IMR-90 (cell line): ENCODE data around the gene HOXD12. TPM values are rescaled to one million over a fixed set of nuclear protein-coding genes. Genes with fewer than 3 reads are reported as not detected.

Source experiments
- ATAC-seq: fragments of 200-7000 bp; cut with Tn5 transposase; 2 replicates; pipeline ENCODE4 v1.9.1; 2020; ENCODE audit warnings: low read depth, mild to moderate bottlenecking, moderate library complexity
- BruUV-seq: library from RNA; stranded (reverse); fragments of 400-500 nt; replicated peaks from 2 replicates; lab custom pipeline; 2021; lab: Mats Ljungman, UMichigan
- CTCF ChIA-PET: fragments of 300-600 bp; formaldehyde crosslinking; extraction: SDS; loops from one replicate; lab custom pipeline; 2021; ENCODE audit warnings: antibody characterized with exemption; lab: Yijun Ruan, JAX
- POLR2A ChIA-PET: fragments of 300-600 bp; sonication (Branson Sonifier 250); formaldehyde crosslinking; loops from one replicate; lab custom pipeline; 2022; ENCODE audit warnings: antibody characterized with exemption; ENCODE audit not compliant: unreplicated experiment; lab: Charles Lee
- DNase-seq: peaks from one replicate; pipeline ENCODE4 v3.0.0; 2013
- H2AFZ ChIP-seq: replicated peaks from 2 replicates; pipeline ENCODE3; 2013; ENCODE audit warnings: low read length, mild to moderate bottlenecking; ENCODE audit not compliant: poor library complexity
- H2AK5ac ChIP-seq: 2 replicates; pipeline ENCODE4 v1.6.1; 2013; ENCODE audit warnings: low read depth, low read length, inconsistent platforms
- H2AK9ac ChIP-seq: replicated peaks from 2 replicates; pipeline ENCODE3; 2013; ENCODE audit warnings: mild to moderate bottlenecking, low read depth, low read length, moderate library complexity; ENCODE audit not compliant: poor library complexity
- H2BK120ac ChIP-seq: 2 replicates; pipeline ENCODE4 v1.6.1; 2013; ENCODE audit warnings: low read depth, low read length, inconsistent platforms
- H2BK15ac ChIP-seq: 3 replicates; pipeline ENCODE4 v1.6.1; 2013; ENCODE audit warnings: low read depth, low read length, inconsistent platforms
- H2BK20ac ChIP-seq: 2 replicates; pipeline ENCODE4 v1.6.1; 2013; ENCODE audit warnings: low read depth, mild to moderate bottlenecking, inconsistent platforms, low read length, moderate library complexity
- H2BK5ac ChIP-seq: 2 replicates; pipeline ENCODE4 v1.6.1; 2013; ENCODE audit warnings: mild to moderate bottlenecking, low read depth, low read length, inconsistent platforms; ENCODE audit not compliant: poor library complexity, severe bottlenecking
- H3K14ac ChIP-seq: replicated peaks from 2 replicates; pipeline ENCODE4 v1.6.1; 2013; ENCODE audit warnings: low read depth, low read length, inconsistent platforms
- H3K18ac ChIP-seq: 2 replicates; pipeline ENCODE4 v1.6.1; 2013; ENCODE audit warnings: low read depth, low read length, control low read depth
- H3K23ac ChIP-seq: 2 replicates; pipeline ENCODE4 v1.6.1; 2013; ENCODE audit warnings: low read depth, low read length, inconsistent platforms
- H3K27ac ChIP-seq: 2 replicates; pipeline ENCODE4 v1.5.1; 2013; ENCODE audit warnings: mild to moderate bottlenecking, control low read depth, low read length; ENCODE audit not compliant: insufficient read depth
- H3K27me3 ChIP-seq: 2 replicates; pipeline ENCODE4 v1.6.1; 2013; ENCODE audit warnings: low read length; ENCODE audit not compliant: control insufficient read depth, insufficient read depth
- H3K36me3 ChIP-seq: 2 replicates; pipeline ENCODE4 v1.6.1; 2013; ENCODE audit warnings: low read length, mixed read lengths; ENCODE audit not compliant: control insufficient read depth, insufficient read depth
- H3K4ac ChIP-seq: 2 replicates; pipeline ENCODE4 v1.6.1; 2013; ENCODE audit warnings: low read depth, low read length, inconsistent platforms
- H3K4me1 ChIP-seq: 2 replicates; pipeline ENCODE4 v1.6.1; 2013; ENCODE audit warnings: low read length, mixed read lengths; ENCODE audit not compliant: control insufficient read depth, insufficient read depth
- H3K4me2 ChIP-seq: 2 replicates; pipeline ENCODE4 v1.6.1; 2013; ENCODE audit warnings: low read depth, mild to moderate bottlenecking, control low read depth, low read length, moderate library complexity
- H3K4me3 ChIP-seq: 2 replicates; pipeline ENCODE4 v1.5.1; 2013; ENCODE audit warnings: low read depth, mild to moderate bottlenecking, control low read depth, low read length, moderate library complexity; ENCODE audit not compliant: insufficient read depth
- H3K56ac ChIP-seq: 2 replicates; pipeline ENCODE4 v1.6.1; 2013; ENCODE audit warnings: low read length, inconsistent platforms; ENCODE audit not compliant: insufficient read depth; ENCODE audit errors: extremely low read depth
- H3K79me1 ChIP-seq, 2 experiments: 2 replicates each; pipeline ENCODE4 v1.6.1; 2013; ENCODE audit warnings: low read length in 2 of 2, inconsistent platforms in 1 of 2, low read depth in 1 of 2
- H3K9ac ChIP-seq: 2 replicates; pipeline ENCODE4 v1.6.1; 2013; ENCODE audit warnings: low read depth, low read length, control low read depth
- H3K9me1 ChIP-seq: 2 replicates; pipeline ENCODE4 v1.6.1; 2013; ENCODE audit warnings: low read length, inconsistent platforms; ENCODE audit not compliant: insufficient read depth
- H3K9me3 ChIP-seq: 2 replicates; pipeline ENCODE4 v1.6.1; 2013; ENCODE audit warnings: low read length; ENCODE audit not compliant: control insufficient read depth, insufficient read depth
- H4K20me1 ChIP-seq: 2 replicates; pipeline ENCODE4 v1.6.1; 2013; ENCODE audit warnings: low read length, inconsistent platforms; ENCODE audit not compliant: insufficient read depth
- H4K5ac ChIP-seq: 2 replicates; pipeline ENCODE4 v1.6.1; 2013; ENCODE audit warnings: mild to moderate bottlenecking, low read depth, low read length, control low read depth
- H4K8ac ChIP-seq, 2 experiments: 2 replicates each; pipeline ENCODE4 v1.6.1; 2013; ENCODE audit warnings: low read depth in 2 of 2, low read length in 2 of 2, control low read depth in 1 of 2, inconsistent platforms in 1 of 2
- H4K91ac ChIP-seq: 2 replicates; pipeline ENCODE4 v1.6.1; 2013; ENCODE audit warnings: low read depth, low read length, inconsistent platforms; ENCODE audit not compliant: insufficient read depth
- dilution Hi-C: fragments of 300-500 bp; cut with HindIII; formaldehyde crosslinking; loops from one replicate; pipeline ENCODE4 v1.14.3; 2018; ENCODE audit warnings: low sequenced_read_pairs; ENCODE audit not compliant: unreplicated experiment
- in situ Hi-C: fragments of 300-500 bp; cut with MboI; formaldehyde crosslinking; loops from 3 replicates; pipeline ENCODE4 v1.14.3; 2019; ENCODE audit warnings: low sequenced_read_pairs, inconsistent platforms, mixed read lengths
- intact Hi-C: fragments of 100-400 bp; cut with micrococcal nuclease; formaldehyde crosslinking; loops from 2 replicates; pipeline ENCODE4 v1.10.0; 2022
- polyA plus RNA-seq, 3 experiments: library from polyadenylated mRNA; depleted of rRNA; stranded (reverse); fragments of >200 nt; gene quantifications; 2 replicates each; pipeline ENCODE4 v1.2.3, GENCODE V29; 2012; ENCODE audit warnings: low replicate concordance in 1 of 3
- total RNA-seq: library from RNA; depleted of rRNA; stranded (reverse); fragments of >200 nt; gene quantifications from 2 replicates; pipeline ENCODE4 v1.2.3, GENCODE V29; 2012
- TF ChIP-seq, protein P1 (sequence below): fragments of 150-350 bp; IDR thresholded peaks from 2 replicates; pipeline ENCODE4 v1.6.1; 2016; ENCODE audit warnings: low read depth, mild to moderate bottlenecking, low read length, moderate library complexity, borderline replicate concordance

Gene HOXD12
- total and polyA plus RNA-seq, 2 of the 4 experiments (the other 2 are of a cell fraction) = not detected

DNA sequence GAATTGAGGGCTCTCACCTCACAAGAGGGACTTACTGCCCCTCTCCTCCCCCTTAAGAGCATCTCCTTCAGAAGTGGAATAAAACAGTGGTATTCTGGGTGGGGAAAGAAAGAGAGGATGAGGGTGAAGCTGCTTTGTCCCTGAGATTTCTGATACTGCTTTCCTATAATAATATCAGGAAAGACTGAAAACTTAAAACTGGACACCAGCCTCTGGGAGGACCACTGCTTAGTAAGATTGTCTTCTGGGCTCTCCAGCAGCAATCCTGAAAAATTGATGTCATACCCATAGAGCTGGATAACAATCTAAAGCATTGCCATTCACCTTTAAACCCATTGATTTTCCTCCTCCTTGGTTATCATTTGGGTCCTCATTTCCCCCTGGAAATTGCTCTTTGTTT, 47.0 kb downstream of the HOXD12 start:
- ChIA-PET POLR2A (no interaction called here), CTCF (interaction anchor here (1.8 kb wide), 1 partner anchor 308 kb away, joined by 7 read pairs; no protein-coding TSS in a partner anchor)
- dilution Hi-C loops = no loop called here
- H3K4ac ChIP-seq = no peak overlapping the region
- H4K5ac ChIP-seq = no peak overlapping the region
- intact Hi-C loops = no loop called here
- H3K27me3 ChIP-seq = peaks cover 72% of the 10 kb centered on the region
- no peak overlapping the region for H2BK120ac ChIP-seq
- no peak overlapping the region for H2AFZ ChIP-seq
- no peak overlapping the region for H2BK20ac ChIP-seq
- no peaks in the 10 kb centered on the region for H3K36me3 ChIP-seq
- no peak overlapping the region for H2AK5ac ChIP-seq
- no peak overlapping the region for H2AK9ac ChIP-seq
- H4K20me1 ChIP-seq = no peaks in the 10 kb centered on the region
- H3K9ac ChIP-seq = no peak overlapping the region
- no peak for ATAC-seq
- no peak overlapping the region for H2BK5ac ChIP-seq
- H4K91ac ChIP-seq = no peak overlapping the region
- no peak overlapping the region for H3K4me2 ChIP-seq
- H3K27ac ChIP-seq = no peak overlapping the region
- no peaks in the 10 kb centered on the region for H3K79me1 ChIP-seq
- H3K4me3 ChIP-seq = no peak overlapping the region
- H3K9me1 ChIP-seq = no peaks in the 10 kb centered on the region
- no peak overlapping the region for H3K23ac ChIP-seq
- no peak for DNase-seq
- H3K56ac ChIP-seq = no peak overlapping the region
- BruUV-seq = no TSS peak
- no peak overlapping the region for H3K18ac ChIP-seq
- H3K14ac ChIP-seq = no peak overlapping the region
- TF ChIP-seq, protein P1, sequence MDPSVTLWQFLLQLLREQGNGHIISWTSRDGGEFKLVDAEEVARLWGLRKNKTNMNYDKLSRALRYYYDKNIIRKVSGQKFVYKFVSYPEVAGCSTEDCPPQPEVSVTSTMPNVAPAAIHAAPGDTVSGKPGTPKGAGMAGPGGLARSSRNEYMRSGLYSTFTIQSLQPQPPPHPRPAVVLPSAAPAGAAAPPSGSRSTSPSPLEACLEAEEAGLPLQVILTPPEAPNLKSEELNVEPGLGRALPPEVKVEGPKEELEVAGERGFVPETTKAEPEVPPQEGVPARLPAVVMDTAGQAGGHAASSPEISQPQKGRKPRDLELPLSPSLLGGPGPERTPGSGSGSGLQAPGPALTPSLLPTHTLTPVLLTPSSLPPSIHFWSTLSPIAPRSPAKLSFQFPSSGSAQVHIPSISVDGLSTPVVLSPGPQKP = no peak
- H3K4me1 ChIP-seq = no peaks in the 10 kb centered on the region
- H2BK15ac ChIP-seq = no peak overlapping the region
- in situ Hi-C loops = no loop called here
- no peak overlapping the region for H4K8ac ChIP-seq
- H3K9me3 ChIP-seq = peaks cover 8% of the 10 kb centered on the region; the same call in 1 of the 2 replicates
